ENCODE measurements around the gene ANTXR1. TPM values are rescaled to one million over a fixed set of nuclear protein-coding genes. Genes with fewer than 3 reads are reported as not detected.

Gene ANTXR1
- total and polyA plus RNA-seq, 2 of the 8 experiments (the other 6 are each of a cell fraction or from before 2014, with no cell fraction given) = 15.8 to 44.3 TPM

DNA sequence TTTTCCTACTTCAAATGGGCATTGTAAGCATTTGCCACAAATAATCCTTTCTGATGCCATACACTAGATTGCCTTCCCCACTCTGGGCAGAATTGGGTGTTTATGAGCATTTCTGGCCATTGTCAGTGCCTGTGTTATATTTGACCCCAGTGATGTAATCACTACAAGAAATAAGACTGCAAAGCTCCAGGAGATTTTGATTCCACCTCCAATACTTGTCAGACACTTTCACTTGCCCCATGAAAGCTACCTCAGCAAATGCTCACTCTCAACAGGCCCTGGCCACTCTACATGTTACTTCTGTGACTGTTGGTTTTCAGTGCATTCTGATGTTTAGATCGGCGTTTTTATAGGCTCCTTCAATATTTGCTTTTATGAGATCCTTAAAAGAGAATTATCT, 239.0 kb downstream of the ANTXR1 start (continued):
- TF ChIP-seq RFX5 (IDR thresholded peaks at IDR 0.05; ENCODE audit: borderline replicate concordance, low read depth, low read length) = no peak

Data from H1 (cell line).